SIG-M5 (cell line): ENCODE results near the gene TAF1B.
"Not testable (repeated sequence)": the region's sequence is repeated elsewhere in the genome, so short reads cannot be mapped to it uniquely, and the experiment has no call there.

ENCODE experiments used
- DNase-seq: peaks from one replicate; lab custom pipeline; 2025; lab: John Stamatoyannopoulos, UW

Gene TAF1B

GRCh38 chr2:9831670-9832069 lies 11.6 kb upstream of the TAF1B start:
- no peak for DNase-seq

DNA sequence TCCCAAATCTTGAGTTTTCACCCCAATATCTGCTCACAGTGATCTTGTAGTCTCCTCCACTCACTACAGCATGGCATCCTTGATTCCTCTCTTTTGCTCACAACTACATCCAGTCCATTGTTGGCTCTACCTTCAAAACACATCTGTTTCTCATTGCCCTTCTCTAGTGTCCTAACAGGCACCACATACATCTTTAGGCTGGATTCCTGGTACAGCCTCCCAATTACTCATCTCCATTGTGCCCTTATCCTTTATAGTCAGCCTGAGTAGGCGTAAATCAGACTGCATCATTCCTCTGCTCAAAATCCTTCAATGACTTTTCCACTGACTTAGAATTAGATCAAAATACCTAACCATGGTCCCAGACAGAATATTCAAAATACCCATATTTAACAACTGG lies 10.7 kb upstream of the TAF1B start:
- DNase-seq, result no peak

DNA sequence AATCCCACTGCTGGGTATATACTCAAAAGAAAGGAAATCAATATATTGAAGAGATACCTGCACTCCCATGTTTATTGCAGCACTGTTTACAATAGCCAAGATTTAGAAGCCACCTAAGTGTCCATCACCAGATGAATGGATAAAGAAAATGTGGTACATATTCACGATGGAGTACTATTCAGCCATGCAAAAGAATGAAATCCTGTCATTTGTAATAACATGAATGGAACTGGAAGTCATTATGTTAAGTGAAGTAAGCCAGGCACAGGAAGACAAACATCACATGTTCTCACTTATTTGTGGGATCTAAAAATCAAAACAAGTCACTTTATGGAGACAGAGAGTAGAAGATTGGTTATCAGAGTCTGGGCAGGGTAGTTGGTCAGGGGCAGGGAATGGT lies 8.2 kb upstream of the TAF1B start:
- DNase-seq, result not testable (repeated sequence)

DNA sequence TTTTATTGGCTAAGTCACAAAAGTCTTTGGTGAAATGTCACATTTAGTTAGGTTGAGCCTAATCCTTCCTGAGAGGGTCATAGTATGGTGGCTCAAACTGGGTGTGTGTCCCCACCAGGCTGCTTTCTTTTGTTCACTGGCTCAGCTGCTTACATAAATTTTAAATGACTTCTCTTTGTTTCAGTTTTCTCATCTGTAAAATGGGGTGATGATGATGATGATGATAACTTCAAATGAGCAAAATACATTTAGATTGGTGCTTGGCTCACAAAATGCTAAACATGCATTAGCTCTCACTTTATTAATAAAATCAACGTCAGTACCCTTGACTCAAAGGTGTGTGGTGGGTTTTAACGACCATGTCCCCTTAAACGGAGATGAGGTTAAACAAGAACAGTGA lies 7.2 kb upstream of the TAF1B start:
- no peak for DNase-seq

DNA sequence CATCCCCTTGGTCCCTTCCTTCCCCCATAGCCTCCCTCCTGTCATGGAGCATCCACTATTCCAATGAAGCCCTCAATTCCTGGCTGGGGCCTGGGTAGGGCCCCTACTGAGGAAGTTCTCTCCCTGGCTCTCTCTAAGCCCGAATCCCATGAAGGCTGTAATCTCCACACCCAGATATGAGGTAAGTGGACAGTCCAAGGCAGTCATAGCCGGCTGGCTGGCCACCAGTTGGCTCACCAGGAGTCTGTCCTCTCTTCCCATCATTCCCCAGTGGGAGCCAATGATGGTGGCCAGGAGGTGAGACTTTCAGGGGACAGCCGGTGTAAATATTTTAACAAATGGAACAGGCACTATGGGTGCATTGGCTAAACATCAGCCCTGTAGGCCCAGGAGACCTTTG lies 6.8 kb upstream of the TAF1B start:
- DNase-seq, result no peak

- DNase-seq, result no peak
Observed at GRCh38 chr2:9837451-9837850, 5.8 kb upstream of the TAF1B start.

DNA sequence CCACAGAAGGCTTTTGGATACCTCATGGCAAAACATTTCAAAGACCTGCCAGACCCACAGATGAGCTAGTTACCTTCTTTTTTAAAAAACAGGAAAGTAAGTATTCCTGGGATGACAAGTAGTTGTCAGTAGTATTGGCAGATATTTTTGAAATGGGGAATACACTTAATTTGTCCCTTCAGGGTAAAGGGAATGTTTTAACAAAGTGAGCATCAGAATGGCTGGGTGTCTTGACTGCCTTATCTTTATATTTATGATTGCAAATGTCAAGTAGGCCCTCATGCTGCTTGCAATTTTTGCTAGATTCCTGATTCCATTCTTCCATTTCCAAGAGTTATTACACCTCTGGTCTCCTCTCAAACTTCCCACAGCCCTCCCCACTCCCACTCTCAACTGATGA lies 4.9 kb upstream of the TAF1B start:
- DNase-seq, result no peak

DNA sequence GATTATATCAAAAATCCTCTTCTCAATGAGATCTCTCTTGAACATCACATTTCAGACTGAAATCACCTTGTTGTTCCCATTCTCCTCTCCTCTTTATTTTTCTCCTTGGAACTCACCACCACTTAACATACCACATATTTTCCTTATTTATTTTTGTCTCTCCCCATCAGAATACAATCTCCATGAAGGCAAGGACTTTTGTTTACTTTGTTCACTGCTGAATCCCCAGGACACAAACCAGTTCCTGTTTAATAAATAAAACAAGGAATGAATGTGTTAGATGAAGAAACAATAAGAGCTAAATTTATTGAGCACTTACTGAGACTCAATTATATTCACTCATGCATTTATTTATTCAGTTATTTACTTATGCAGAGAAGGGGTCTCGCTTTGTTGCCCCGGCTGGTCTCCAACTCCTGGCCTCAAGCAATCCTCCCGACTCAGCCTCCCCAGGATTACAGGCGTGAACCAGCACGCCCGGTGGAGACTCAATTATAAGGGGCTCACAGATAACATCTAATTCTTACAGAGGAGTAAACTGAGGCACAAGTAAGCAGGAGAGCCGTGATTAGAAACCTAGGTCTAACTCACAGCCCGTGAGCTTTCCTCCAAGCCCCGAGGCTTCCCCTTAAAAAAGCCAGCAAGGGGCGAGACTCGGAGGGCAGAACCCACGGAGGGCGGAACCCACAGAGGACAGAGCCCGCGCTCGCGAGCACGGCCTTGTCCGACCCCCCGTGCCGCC lies 616 bp upstream of the TAF1B start:
- DNase-seq, result no peak

- no peak for DNase-seq
Observed at GRCh38 chr2:9844036-9844483, 786 bp downstream of the TAF1B start.

DNA sequence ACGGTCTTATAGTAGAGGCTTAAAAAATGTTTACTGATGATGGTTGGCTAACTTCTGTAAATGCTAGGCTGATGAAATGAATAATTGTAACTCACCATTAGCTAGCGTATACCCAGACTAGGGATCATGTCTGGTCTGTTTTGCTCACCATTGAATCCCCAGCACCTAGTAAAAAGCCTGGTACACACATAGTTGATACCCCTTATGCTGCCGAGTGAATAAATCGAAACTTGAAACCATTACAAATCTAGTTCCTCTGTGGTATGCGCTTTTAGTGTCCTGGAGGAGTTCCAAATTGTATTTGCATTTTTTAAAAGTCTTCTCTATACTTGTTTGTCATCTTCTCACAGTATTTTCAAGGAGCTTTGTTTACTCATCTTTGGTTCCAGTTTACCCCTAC lies 1.3 kb downstream of the TAF1B start:
- no peak for DNase-seq

- DNase-seq, result no peak
Observed at GRCh38 chr2:9846554-9846953, 3.3 kb downstream of the TAF1B start.

DNA sequence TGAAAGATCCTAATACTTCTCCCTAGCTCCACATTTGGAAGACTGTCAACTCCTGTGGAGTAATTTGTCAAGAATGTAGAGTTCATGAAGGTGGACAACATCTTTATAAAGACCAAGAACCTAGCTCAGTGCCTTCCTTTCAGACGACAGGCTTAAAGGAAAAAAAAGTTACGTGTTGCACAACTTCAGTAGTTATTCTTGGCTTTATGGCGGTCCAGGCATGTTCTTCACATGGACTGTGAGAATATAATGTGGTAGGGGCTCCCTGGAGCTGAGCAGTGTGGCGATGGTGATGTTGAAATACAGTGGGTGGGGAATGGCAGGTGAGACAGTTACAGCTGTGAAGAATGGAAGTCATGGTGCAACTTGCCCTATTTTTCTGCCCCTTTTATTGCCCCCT lies 3.9 kb downstream of the TAF1B start:
- DNase-seq, result no peak

GRCh38 chr2:9852881-9853280 lies 9.6 kb downstream of the TAF1B start:
- DNase-seq, result no peak

- DNase-seq, result no peak
Observed at GRCh38 chr2:9857814-9858729, 14.8 kb downstream of the TAF1B start.

DNA sequence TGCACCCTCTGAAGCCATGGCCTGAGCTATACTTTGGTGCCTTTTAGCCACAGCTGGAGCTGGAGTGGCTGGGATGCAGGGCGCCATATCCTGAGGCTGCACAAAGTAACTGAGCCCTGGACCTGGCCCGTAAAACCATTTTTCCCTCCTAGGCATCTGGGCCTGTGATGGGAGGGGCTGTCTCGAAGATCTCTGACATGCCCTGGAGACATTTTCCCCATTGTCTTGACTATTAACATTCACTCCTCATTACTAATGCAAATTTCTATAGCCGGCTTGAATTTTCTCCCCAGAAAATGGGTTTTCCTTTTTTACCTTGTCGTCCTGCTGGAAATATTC lies 15.4 kb downstream of the TAF1B start:
- DNase-seq, result no peak

- DNase-seq, result not testable (repeated sequence)
Observed at GRCh38 chr2:9860922-9861580, 17.8 kb downstream of the TAF1B start.

GRCh38 chr2:9867881-9868280 lies 24.6 kb downstream of the TAF1B start:
- DNase-seq, result no peak

DNA sequence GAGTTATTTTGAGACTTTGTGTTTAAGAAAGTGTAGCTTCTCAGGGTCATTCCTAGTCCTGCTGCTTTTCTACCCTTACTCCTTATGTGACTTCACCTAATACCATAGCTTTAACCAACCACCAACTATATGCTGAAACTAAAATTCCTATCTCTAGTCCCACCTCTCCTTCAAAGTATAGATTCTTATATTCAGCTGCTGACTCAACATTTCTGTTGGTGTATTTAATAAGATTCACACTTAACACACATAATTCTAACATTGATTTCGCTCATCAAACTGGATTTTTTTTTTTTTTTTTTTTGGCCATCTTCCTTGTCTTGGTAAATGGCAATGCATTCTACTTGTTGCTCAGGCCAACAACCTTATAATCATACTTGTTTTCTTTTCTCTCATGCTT lies 30.1 kb downstream of the TAF1B start:
- no peak for DNase-seq

DNA sequence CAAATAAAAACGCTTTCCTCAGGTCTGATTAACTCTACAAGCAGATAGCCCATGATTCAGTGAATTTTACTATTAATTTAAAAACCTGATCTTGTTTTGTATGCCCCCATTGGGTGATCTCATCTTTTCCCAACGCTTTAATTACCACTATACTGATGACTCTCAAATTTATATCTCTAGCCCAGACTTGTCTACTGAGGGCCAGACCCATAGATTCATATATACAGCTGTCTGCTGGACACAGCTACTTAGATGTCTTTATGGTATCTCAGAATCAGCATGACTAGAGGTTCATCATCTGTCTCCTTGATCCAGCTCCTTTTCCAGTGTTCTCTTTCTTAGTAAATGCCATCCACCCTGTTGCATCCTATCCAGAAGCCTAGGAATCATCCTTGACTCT lies 33.8 kb downstream of the TAF1B start:
- no peak for DNase-seq

- DNase-seq, result no peak
Observed at GRCh38 chr2:9877726-9878125, 34.5 kb downstream of the TAF1B start.

GRCh38 chr2:9879455-9880194 lies 36.4 kb downstream of the TAF1B start:
- no peak for DNase-seq

DNA sequence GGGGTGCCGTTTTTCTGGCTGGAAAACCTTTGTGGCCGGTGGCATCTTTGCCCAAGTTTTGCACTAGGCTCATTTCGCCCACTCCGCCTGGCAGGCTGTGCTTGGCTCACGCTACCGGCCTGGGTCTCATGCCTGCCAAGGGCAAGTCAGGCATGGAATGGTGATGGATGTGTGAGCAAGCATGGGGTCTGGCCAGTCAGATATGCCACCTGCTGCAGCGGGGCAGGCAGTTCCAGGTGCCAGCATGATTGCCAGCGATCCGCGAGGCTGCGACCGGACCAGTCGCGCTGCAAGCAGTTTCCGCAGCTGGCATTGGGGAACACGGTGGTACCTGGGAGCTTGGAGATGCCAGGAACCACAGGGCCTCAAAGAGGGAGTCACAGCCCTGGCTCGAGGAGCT lies 40.6 kb downstream of the TAF1B start:
- no peak for DNase-seq
